Stimulated activated CD4-positive, alpha-beta T cell treated with anti-CD3 and anti-CD28 coated beads, Interleukin-2, amount 100 ng/mL, for 24 hours (primary cell): ENCODE results near the gene MYH2.
"Not testable (repeated sequence)": the region's sequence is repeated elsewhere in the genome, so short reads cannot be mapped to it uniquely, and the experiment has no call there.

Source experiments
- DNase-seq, 2 donors: peaks; one replicate each; pipeline ENCODE4 v3.0.0-alpha.2; 2020

Gene MYH2

GRCh38 chr17:10549096-10549842 lies at the start of gene MYH2:
TSS of gene MYH2 (minus strand) at chr17:10549658. CDS start at chr17:10547920, 1,738 bp downstream.
- no peak for DNase-seq

- DNase-seq: no peak
Observed at GRCh38 chr17:10598621-10599020, 49.2 kb upstream of the MYH2 start.

- DNase-seq: no peak
Observed at GRCh38 chr17:10589553-10590145, 40.2 kb upstream of the MYH2 start.

- DNase-seq: no peak
Observed at GRCh38 chr17:10585529-10585928, 36.1 kb upstream of the MYH2 start.

GRCh38 chr17:10583834-10584233 lies 34.4 kb upstream of the MYH2 start:
- DNase-seq: no peak

- no peak for DNase-seq
Observed at GRCh38 chr17:10579270-10579669, 29.8 kb upstream of the MYH2 start.

GRCh38 chr17:10574324-10574723 lies 24.9 kb upstream of the MYH2 start:
- DNase-seq: no peak

GRCh38 chr17:10563991-10564660 lies 14.7 kb upstream of the MYH2 start:
- DNase-seq: no peak

GRCh38 chr17:10558049-10558448 lies 8.6 kb upstream of the MYH2 start:
- DNase-seq: no peak

GRCh38 chr17:10557422-10557821 lies 8.0 kb upstream of the MYH2 start:
- no peak for DNase-seq

- DNase-seq: no peak
Observed at GRCh38 chr17:10556301-10557005, 7.0 kb upstream of the MYH2 start.

GRCh38 chr17:10550014-10550413 lies 556 bp upstream of the MYH2 start:
- no peak for DNase-seq

GRCh38 chr17:10547351-10547750 lies 2.1 kb downstream of the MYH2 start:
- DNase-seq: no peak

GRCh38 chr17:10543486-10543885 lies 6.0 kb downstream of the MYH2 start:
- DNase-seq: not testable (repeated sequence)

GRCh38 chr17:10541179-10541578 lies 8.3 kb downstream of the MYH2 start:
- DNase-seq: not testable (repeated sequence)

- DNase-seq: no peak
Observed at GRCh38 chr17:10532026-10532425, 17.4 kb downstream of the MYH2 start.

GRCh38 chr17:10527419-10527818 lies 22.0 kb downstream of the MYH2 start:
- no peak for DNase-seq

GRCh38 chr17:10526517-10526916 lies 22.9 kb downstream of the MYH2 start:
- no peak for DNase-seq

GRCh38 chr17:10523064-10523463 lies 26.4 kb downstream of the MYH2 start:
- DNase-seq: no peak

- no peak for DNase-seq
Observed at GRCh38 chr17:10521949-10522348, 27.5 kb downstream of the MYH2 start.

- no peak for DNase-seq
Observed at GRCh38 chr17:10518271-10519037, 31.0 kb downstream of the MYH2 start, which contains the start of gene MYH1. TSS of gene MYH1 (minus strand) at chr17:10518542. CDS start at chr17:10516642, 1,900 bp downstream.

GRCh38 chr17:10516638-10517037 lies 32.8 kb downstream of the MYH2 start:
- no peak for DNase-seq

- DNase-seq: no peak
Observed at GRCh38 chr17:10516065-10516464, 33.4 kb downstream of the MYH2 start.
